Neural cell (in vitro differentiated cells): ENCODE measurements around the gene IVNS1ABP.

Experiments
- CTCF ChIP-seq: fragments of 450-650 bp; IDR thresholded peaks from 2 replicates; pipeline ENCODE4 v1.5.1; 2014; ENCODE audit warnings: antibody characterized with exemption, mild to moderate bottlenecking, moderate library complexity; ENCODE audit not compliant: poor library complexity, severe bottlenecking
- EP300 ChIP-seq: fragments of 450-650 bp; conservative IDR thresholded peaks from 2 replicates; pipeline ENCODE4 v1.6.1; 2014; ENCODE audit warnings: antibody characterized with exemption, mild to moderate bottlenecking, moderate library complexity; ENCODE audit not compliant: poor library complexity, severe bottlenecking
- EZH2 ChIP-seq: fragments of 200-600, 300-800 bp; shearing (Covaris generic), sonication (generic); IDR thresholded peaks from 2 replicates; pipeline ENCODE4 v1.6.1; 2014; ENCODE audit warnings: antibody characterized with exemption, low read length, borderline replicate concordance, mild to moderate bottlenecking; ENCODE audit not compliant: insufficient read depth, poor library complexity, severe bottlenecking
- MXI1 ChIP-seq: fragments of 450-650 bp; conservative IDR thresholded peaks from 2 replicates; pipeline ENCODE4 v1.6.1; 2014; ENCODE audit warnings: antibody characterized with exemption, mild to moderate bottlenecking; ENCODE audit not compliant: poor library complexity, severe bottlenecking
- TAF1 ChIP-seq: IDR thresholded peaks from 2 replicates; pipeline ENCODE4 v1.6.1; 2012; ENCODE audit warnings: low read depth

DNA sequence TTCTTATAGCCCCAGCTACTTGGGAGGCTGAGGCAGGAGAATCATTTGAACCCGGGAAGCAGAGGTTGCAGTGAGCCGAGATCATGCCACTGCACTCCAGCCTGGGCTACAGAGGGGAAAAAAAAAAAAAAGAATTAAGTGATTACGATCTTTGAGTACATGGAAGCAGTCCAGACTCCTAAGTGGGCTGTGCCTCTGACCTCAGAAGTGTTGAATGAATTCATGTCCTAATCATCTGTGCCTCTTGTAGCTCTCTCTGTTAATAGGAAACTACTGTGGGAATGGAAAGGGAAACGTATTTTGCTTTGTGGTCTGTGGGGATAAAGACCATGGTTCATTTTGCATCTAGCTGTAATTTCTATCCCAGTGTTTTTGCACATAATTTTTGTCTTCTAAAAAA is 8.4 kb upstream of the IVNS1ABP start:
- no peak for TF ChIP-seq CTCF
- no peak for TF ChIP-seq EZH2
- no peak for TF ChIP-seq TAF1
- TF ChIP-seq EP300: no peak
- TF ChIP-seq MXI1: no peak
